Lung (tissue), 12 donors: ENCODE measurements around the gene HK1. TPM values are rescaled to one million over a fixed set of nuclear protein-coding genes. Genes with fewer than 3 reads are reported as not detected.

Source experiments
- ATAC-seq: fragments of 200-7000 bp; cut with Tn5 transposase; one replicate; pipeline ENCODE4 v1.9.1; 2020; ENCODE audit warnings: moderate number of reproducible peaks; ENCODE audit not compliant: insufficient read depth, low FRiP score
- DNase-seq, 3 donors: peaks; one replicate each; pipeline ENCODE4 v3.0.0-alpha.2; 2013 to 2017
- H3K27ac ChIP-seq, 2 donors: one replicate each; pipeline ENCODE4 v1.5.1; 2013; ENCODE audit warnings: mild to moderate bottlenecking in 2 of 2, moderate library complexity in 2 of 2, control low read depth in 1 of 2, inconsistent platforms in 1 of 2, low read depth in 1 of 2, low read length in 1 of 2
- H3K27me3 ChIP-seq, 3 donors: one replicate each; pipeline ENCODE4 v1.5.1; 2013; ENCODE audit warnings: low read length in 2 of 3; ENCODE audit not compliant: control insufficient read depth in 3 of 3, insufficient read depth in 3 of 3
- H3K36me3 ChIP-seq, 4 donors: one replicate each; pipeline ENCODE4 v1.5.1; 2013; ENCODE audit warnings: low read length in 4 of 4, mild to moderate bottlenecking in 1 of 4, moderate library complexity in 1 of 4; ENCODE audit not compliant: control insufficient read depth in 4 of 4, insufficient read depth in 4 of 4
- H3K4me1 ChIP-seq, 5 donors: one replicate each; pipeline ENCODE4 v1.5.1; 2013; ENCODE audit warnings: low read length in 5 of 5, mild to moderate bottlenecking in 2 of 5, moderate library complexity in 1 of 5; ENCODE audit not compliant: control insufficient read depth in 5 of 5, insufficient read depth in 5 of 5
- H3K4me3 ChIP-seq: one replicate; pipeline ENCODE4 v1.5.1; 2013; ENCODE audit warnings: mild to moderate bottlenecking, control low read depth, moderate library complexity
- H3K9ac ChIP-seq, 2 donors: one replicate each; pipeline ENCODE4 v1.5.1; 2013; ENCODE audit warnings: low read length in 2 of 2, control low read depth in 1 of 2; ENCODE audit not compliant: insufficient read depth in 1 of 2
- H3K9me3 ChIP-seq, 4 donors: one replicate each; pipeline ENCODE4 v1.5.1; 2013; ENCODE audit warnings: low read length in 3 of 4, mild to moderate bottlenecking in 1 of 4, moderate library complexity in 1 of 4; ENCODE audit not compliant: control insufficient read depth in 4 of 4, insufficient read depth in 3 of 4
- CTCF ChIP-seq: IDR thresholded peaks from 2 replicates; pipeline ENCODE4 v1.5.1; 2012; ENCODE audit warnings: mild to moderate bottlenecking; ENCODE audit errors: control extremely low read depth, extremely low read depth
- WGBS, 2 donors: extraction: QIAGEN DNeasy Blood & Tissue Kit; methylation state at CpG; one replicate each; pipeline ENCODE4 v1.1.7; 2013; 5-methylcytosine and 5-hydroxymethylcytosine counted together
- polyA plus RNA-seq, 2 donors: library from polyadenylated mRNA; stranded (reverse); fragments of 200-250 nt; gene quantifications; one replicate each; pipeline ENCODE4 v1.2.1, GENCODE V29; 2013
- total RNA-seq, 2 donors: library from RNA; depleted of rRNA in 1 of 2; stranded (reverse); fragments of >200 nt in 1 of 2; gene quantifications; one replicate each; pipeline ENCODE4 v1.2.1, GENCODE V29; 2014 to 2021
- donor health status: control.
- donor health status: control.
- donor health status: Bipolar disorder and iron deficiency.
- donor health status: healthy.
- donor health status: DM: yes; HTN: yes; CAD: no.

Gene HK1
- total and polyA plus RNA-seq, 4 donors = 33.6 to 120 (median 78.0) TPM

DNA sequence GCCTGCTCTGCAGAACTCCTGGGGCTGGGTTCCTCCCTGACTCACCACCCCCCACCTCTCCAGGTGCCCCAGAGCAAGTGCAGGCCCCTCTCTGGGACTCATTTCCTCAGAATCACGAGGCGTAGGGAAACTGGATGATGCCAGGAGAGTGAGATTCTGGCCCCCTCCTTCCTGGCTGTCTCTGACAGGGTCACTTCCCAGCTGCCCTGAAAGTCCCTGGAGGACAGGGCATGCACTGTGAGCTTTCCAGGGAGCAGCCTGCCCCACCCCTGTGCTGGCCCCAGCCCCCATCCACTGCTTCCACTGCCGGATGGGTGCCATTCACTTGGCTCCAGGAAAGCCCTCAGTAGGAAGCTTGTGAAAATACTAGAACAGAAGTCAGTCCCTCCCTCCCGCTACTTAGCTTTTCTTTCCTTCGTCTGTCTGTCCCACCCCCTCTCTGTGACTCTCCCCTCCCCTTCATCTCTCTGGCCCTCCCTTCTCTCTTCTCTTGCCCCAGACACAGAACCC is 128.1 kb downstream of the HK1 start:
- H3K27me3 ChIP-seq = no peaks in the 10 kb centered on the region
- no peaks in the 10 kb centered on the region for H3K9me3 ChIP-seq
- peak overlapping the region in 1 of 2 donors; percentile 56 for H3K27ac ChIP-seq
- H3K36me3 ChIP-seq = peaks cover 0 to 10% (median 2%) of the 10 kb centered on the region in 4 donors
- no peak overlapping the region for H3K4me3 ChIP-seq
- WGBS, 2 donors = 29 to 53% methylated on average over 5 of the region's 5 CpGs
- TF ChIP-seq CTCF = no peak
- H3K4me1 ChIP-seq = peaks cover 0 to 31% (median 16%) of the 10 kb centered on the region in 5 donors
- H3K9ac ChIP-seq = no peak overlapping the region
- peak in 2 of 3 donors; percentile 52 to 65 for DNase-seq
- ATAC-seq = no peak

DNA sequence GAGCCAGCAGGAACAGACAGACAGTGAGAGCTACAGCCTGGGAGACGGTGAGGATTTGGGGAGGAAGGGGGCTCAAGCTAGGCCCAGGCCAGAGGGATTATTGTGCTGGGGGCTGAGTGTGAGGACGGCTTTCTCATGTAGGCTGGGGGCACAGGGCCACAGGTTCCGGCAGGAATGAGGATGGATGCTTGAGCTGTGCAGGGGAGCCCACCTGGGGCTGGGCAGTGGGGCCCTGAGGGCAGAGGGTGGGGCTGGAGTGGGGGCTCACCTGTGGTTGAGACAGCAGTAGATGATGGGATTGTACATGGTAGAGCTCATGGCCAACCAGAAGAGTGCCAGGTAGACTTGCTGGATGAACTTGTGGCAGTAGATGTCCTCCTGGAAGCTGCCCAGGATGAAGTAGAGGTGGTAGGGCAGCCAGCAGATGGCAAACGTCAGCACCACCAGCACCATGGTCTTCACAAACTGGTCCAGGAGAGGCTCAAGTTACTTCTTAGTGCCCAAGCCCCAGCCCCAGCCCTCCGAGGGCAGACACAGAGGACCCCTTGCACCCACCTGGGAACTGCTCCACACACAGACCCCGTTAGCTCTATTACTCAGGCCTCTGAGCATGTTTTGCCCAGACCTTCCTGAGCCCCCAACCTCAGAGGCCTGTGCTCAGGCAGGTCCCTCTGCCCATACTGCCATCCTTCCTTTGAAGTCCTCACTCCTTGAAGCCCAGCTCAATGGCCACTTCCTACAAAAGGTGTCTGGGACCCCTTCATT is 128.7 kb downstream of the HK1 start:
- no peak for TF ChIP-seq CTCF
- Histone ChIP-seq H3K9me3 (no peaks in the 10 kb centered on the region), H3K4me3 (no peak overlapping the region), H3K4me1 (peaks cover 0 to 31% (median 17%) of the 10 kb centered on the region in 5 donors), H3K36me3 (peaks cover 0 to 6% (median 0%) of the 10 kb centered on the region in 4 donors), H3K27me3 (no peaks in the 10 kb centered on the region), H3K27ac (peak overlapping the region in 1 of 2 donors; percentile 52), H3K9ac (no peak overlapping the region)
- WGBS, 2 donors = 70 to 79% methylated on average over 6 of the region's 6 CpGs
- ATAC-seq (no peak), DNase-seq (peak in 2 of 3 donors; percentile 31 to 47)

- H3K36me3 ChIP-seq = peaks cover 0 to 4% (median 0%) of the 10 kb centered on the region in 4 donors
- H3K27ac ChIP-seq = no peak overlapping the region
- no peaks in the 10 kb centered on the region for H3K27me3 ChIP-seq
- DNase-seq (peak in 1 of 3 donors; percentile 30), ATAC-seq (no peak)
- no peak for TF ChIP-seq CTCF
- WGBS, 2 donors = 64 to 66% methylated on average over 14 of the region's 14 CpGs
- H3K9me3 ChIP-seq = no peaks in the 10 kb centered on the region
- peaks cover 0 to 31% (median 17%) of the 10 kb centered on the region in 5 donors for H3K4me1 ChIP-seq
- no peak overlapping the region for H3K9ac ChIP-seq
- no peak overlapping the region for H3K4me3 ChIP-seq
Measured at GRCh38 chr10:69407621-69408301, 129.5 kb downstream of the HK1 start.
